ENCODE data around the gene AGAP1.

Gene AGAP1

GRCh38 chr2:235859651-235860050, 365.8 kb downstream of the AGAP1 start:
- no peak for DNase-seq

- no peak for DNase-seq
Measured at GRCh38 chr2:235860111-235860510, 366.3 kb downstream of the AGAP1 start.

GRCh38 chr2:235860871-235861270, 367.0 kb downstream of the AGAP1 start:
- no peak for DNase-seq

DNA sequence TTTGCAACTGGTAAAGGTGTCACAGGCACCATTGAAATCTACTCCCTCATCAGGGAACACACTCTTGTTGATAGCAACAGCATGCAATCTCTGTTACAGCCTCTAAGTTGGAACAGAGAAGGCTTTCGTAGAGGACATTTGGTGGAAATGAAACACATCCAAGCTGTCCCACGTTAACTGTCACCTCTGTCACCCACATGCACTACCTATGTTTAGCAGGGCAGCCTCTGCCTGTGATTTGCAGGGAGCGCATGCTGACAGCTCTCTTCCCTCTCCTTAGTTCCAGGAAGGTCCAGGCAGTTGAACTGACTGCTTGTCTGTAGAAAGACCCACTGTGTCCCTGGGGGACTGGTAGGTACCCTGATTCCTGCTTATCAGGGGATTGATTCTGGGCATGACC, 367.5 kb downstream of the AGAP1 start:
- no peak for DNase-seq

GRCh38 chr2:235863414-235863813, 369.6 kb downstream of the AGAP1 start:
- DNase-seq: no peak

DNA sequence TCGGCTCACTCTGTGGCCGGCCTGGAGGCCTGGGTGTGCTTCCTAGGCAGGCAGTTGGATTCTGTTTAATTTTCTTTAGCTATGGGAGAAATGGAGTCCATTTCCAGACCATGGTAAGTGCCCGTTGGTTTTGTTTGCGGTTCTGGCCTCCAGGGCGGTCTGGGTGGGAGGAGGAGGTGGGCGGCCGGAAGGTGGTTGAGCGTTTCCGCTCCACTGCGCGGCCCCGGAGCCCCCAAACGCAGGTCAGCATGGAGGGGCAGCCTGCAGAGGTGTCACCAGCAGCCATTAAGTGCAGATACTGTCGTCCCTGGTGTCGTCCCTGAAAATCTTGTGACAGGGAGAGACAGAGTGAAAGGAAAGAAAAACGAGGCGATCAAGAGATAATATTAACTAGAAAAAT, 370.5 kb downstream of the AGAP1 start:
- no peak for DNase-seq

DNA sequence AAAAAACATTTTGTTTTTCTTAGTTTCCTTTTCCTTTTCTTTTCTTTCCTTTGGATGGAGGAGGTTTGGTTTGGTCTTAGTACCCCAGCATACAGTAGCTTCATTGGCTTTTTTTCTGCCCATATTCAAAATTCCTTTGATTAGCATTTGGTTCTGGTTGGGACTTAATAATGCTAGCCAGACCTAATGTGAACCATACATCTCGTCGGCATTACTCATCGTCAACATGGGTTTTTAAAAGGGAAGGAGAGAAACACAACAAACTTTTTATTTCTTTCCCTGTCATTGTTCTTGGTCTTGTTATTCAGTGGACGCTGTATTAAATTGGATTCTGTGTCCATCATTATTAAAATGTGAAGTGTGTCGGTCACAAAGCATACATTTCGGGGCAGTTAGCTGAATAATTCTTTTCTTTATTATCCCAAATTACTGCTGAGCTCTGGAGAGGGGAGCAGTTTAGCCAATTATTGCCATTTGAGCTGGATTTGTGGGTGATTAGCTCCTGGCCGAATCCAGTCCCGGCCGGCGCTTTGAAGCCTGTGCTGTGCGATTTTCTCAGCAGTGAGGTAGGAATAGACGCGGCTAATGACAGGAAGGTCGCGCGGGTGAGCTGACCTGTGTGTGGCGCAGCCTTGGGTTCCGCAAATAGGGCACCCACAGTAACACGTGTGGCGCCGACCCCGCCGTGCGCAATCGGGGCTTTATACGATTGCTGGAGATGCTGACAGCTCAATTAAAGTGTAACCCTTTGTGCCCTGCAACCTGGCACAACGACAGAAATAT, 371.1 kb downstream of the AGAP1 start:
- no peak for DNase-seq

DNA sequence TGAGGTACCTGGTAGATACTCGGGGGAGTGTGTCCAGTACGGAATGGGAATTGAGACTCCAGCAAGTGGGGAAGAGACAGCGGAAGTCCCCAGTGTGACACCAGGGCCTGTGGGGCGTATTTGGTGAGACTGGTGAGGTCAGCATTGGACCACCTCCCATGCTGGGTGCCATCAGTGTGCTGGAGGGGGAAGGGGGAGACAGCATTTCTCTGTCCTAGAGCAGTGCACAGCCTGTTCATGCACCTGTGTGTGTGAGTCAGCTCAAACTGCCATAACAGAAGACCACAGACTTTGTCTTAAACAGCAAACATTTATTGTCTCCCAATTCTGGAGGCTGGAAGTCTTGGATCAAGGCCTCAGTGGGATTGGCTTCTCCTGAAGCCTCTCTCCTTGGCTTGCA, 372.5 kb downstream of the AGAP1 start:
- DNase-seq: no peak

- DNase-seq: no peak
Measured at GRCh38 chr2:235868224-235868623, 374.4 kb downstream of the AGAP1 start.

- DNase-seq: no peak
Measured at GRCh38 chr2:235868645-235869044, 374.8 kb downstream of the AGAP1 start.

GRCh38 chr2:235870515-235870914, 376.7 kb downstream of the AGAP1 start:
- DNase-seq: no peak

DNA sequence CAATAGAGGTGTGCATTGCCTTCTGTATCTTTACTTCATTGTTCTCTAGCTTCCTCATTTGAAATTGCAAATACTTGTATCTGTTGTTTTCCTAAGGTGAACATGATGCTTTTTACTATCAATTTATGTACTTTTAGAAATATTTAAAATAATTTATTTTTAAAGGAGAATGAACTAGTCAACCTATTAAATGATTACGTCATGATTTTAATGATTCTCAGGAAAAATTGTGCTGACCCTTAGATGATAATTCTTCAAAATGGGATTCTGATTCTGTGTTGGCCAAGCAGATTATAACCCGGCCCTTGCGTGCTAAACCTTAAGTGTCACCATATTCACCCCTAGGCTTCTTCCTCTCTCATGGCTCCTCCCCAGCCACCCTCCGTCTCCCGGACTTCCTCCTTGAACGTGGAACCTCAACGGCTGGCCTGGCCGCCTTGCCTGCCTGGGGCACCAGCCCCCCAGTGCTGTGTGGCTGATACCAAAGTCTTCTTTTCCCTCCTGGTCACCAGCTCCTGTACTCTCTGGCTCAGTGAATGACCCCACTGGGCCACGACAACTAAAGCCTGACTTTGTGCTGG, 382.3 kb downstream of the AGAP1 start:
- no peak for DNase-seq

- no peak for DNase-seq
Measured at GRCh38 chr2:235877275-235877802, 383.5 kb downstream of the AGAP1 start.

GRCh38 chr2:235879116-235879515, 385.3 kb downstream of the AGAP1 start:
- no peak for DNase-seq

DNA sequence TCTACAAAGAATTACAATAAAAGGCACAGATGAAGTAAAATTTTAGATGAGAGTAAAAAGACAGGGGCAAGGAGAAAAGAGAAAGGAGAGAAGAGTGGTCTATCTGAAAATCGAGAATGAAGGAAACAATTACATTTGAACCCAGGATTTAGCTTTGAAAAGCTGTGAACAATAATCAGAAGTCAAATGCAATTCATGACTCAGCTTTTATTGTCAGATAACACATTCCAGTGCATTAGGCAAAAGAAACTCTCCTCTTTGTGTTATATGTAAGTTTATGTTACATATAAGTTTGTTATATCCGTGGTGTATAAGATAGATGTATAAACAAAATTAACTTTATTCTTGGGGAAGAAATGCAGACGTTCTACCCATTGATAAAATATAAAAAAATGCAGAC, 389.8 kb downstream of the AGAP1 start:
- DNase-seq: no peak

DNA sequence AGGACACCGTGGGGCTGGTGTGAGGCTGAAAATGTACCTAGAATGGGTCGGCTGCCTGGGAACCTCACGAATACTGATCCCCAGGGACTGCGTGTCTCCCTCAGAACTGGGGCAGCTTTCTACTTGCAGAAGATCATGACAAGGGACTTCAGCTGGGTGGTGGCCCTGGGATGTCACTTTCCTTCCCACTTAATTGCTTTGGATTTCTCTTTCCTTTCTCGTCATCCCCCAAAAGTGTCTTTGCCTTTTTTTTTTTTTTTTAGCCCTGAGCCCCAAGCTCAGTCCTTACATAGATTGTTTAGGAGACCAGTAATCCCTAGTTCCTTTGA, 395.4 kb downstream of the AGAP1 start:
- no peak for DNase-seq

- DNase-seq: no peak
Measured at GRCh38 chr2:235893129-235893698, 399.4 kb downstream of the AGAP1 start.

DNA sequence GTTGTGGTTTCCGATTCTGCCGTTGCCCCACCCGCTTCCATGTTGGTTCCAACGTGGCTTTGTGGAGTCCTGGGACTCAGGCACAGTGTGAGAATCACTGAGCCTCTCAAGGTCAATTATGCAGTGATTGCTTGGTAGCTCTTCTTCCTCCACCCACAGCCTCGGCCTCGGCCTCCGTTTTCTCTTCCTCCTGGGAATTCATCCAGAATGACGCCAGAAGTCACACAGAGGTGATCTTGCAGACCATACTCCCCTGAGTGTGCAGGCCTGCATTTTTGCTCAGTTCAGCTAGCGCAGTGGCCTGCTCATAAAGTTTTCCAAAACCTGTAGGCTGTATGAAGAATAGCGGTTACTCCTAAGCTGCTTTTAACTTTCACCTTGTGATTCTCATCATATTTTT, 401.0 kb downstream of the AGAP1 start:
- DNase-seq: no peak

- DNase-seq: no peak
Measured at GRCh38 chr2:235896061-235896460, 402.2 kb downstream of the AGAP1 start.

- DNase-seq: no peak
Measured at GRCh38 chr2:235897992-235898391, 404.1 kb downstream of the AGAP1 start.

DNA sequence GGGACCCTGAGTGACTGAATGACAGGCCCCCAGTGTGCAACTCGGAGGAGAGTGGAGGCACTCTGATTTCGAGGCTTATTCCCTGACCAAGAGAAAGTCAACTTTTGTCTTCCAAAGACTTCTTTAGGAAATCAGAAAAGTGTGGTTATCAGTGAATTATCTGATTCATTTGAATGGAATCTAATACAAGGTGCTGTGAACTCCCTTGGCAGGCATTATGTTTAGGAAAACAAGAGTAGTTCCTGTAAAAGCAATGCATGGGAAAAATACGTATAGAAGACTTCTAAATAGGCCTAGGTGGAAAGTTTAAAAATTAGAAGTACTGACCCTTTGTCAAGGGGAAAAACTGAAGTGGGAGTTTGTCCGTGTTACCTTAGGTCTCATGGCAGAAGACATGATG, 404.9 kb downstream of the AGAP1 start:
- no peak for DNase-seq

- DNase-seq: no peak
Measured at GRCh38 chr2:235900631-235901030, 406.8 kb downstream of the AGAP1 start.

GRCh38 chr2:235901243-235901642, 407.4 kb downstream of the AGAP1 start:
- DNase-seq: no peak

DNA sequence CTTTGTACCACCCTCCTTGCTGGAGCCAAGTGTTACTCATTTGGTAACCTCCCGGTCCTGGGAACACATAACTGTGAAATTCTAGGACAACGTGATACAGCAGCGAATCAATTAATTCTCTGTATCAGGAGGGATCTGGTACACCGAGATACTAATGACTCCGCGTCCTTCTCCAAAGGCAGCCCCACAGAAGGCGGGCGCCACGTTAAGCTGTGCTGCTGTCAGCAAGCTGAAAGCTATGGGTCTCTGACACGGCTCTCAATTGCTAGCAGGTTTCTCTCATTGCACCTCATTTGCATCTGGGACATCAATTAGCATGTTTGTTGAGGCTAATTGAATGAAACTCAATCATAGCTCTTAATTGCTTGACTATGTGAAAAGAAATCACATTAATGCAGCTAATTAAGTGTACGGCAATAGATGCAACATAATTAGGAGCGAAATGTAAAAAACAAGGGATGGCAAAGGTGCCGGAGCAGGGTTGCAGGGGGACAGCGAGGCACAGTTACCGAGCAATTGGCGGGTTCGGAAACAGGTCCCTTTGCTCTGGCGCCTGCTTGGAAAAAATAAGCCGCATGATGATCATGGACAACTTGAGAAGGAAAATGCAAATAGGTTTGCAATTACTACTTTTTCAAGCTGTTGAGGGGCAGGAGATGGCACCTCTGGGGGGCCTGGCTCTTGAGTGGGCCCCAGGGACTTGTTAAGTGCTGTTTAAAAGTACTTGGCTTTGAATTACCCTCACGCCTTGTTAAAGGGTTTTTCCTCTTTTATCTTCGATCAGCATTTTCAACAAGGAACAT, 410.1 kb downstream of the AGAP1 start:
- DNase-seq: peak; percentile 35
